GM12875 (cell line): ENCODE measurements around the gene MYCL.
"Not testable (repeated sequence)": the region's sequence is repeated elsewhere in the genome, so short reads cannot be mapped to it uniquely, and the experiment has no call there.

Experiments used
- H3K4me3 ChIP-seq: one replicate; pipeline ENCODE4 v1.5.1; 2011; ENCODE audit warnings: low read depth, low read length, control low read depth
- CTCF ChIP-seq: IDR thresholded peaks from 2 replicates; pipeline ENCODE4 v1.5.1; 2011; ENCODE audit warnings: low read depth, mild to moderate bottlenecking, control low read depth, inconsistent platforms, low read length, moderate library complexity, borderline replicate concordance; ENCODE audit not compliant: insufficient read depth

Gene MYCL

GRCh38 chr1:39915499-39916129 lies 13.9 kb upstream of the MYCL start:
- no peak overlapping the region for H3K4me3 ChIP-seq
- TF ChIP-seq CTCF: no peak

GRCh38 chr1:39913136-39913535 lies 11.4 kb upstream of the MYCL start:
- not testable (repeated sequence) for H3K4me3 ChIP-seq

GRCh38 chr1:39910263-39910662 lies 8.5 kb upstream of the MYCL start:
- TF ChIP-seq CTCF: no peak
- no peak overlapping the region for H3K4me3 ChIP-seq

GRCh38 chr1:39908534-39908933 lies 6.8 kb upstream of the MYCL start:
- no peak overlapping the region for H3K4me3 ChIP-seq
- TF ChIP-seq CTCF: no peak

GRCh38 chr1:39907528-39908453 lies 6.1 kb upstream of the MYCL start:
- H3K4me3 ChIP-seq: no peak overlapping the region
- TF ChIP-seq CTCF: no peak

- H3K4me3 ChIP-seq: no peak overlapping the region
- TF ChIP-seq CTCF: no peak
Measured at GRCh38 chr1:39905172-39905571, 3.5 kb upstream of the MYCL start.

- TF ChIP-seq CTCF: no peak
- peak overlapping the region; percentile 60 for H3K4me3 ChIP-seq
Measured at GRCh38 chr1:39902460-39902807, 717 bp upstream of the MYCL start.
